Measurements from ENCODE around the gene MRPL10. TPM values are rescaled to one million over a fixed set of nuclear protein-coding genes. Genes with fewer than 3 reads are reported as not detected.
A peak's percentile ranks its signal among the peaks of the same experiment; 100 is the strongest.
"Not testable (repeated sequence)": the region's sequence is repeated elsewhere in the genome, so short reads cannot be mapped to it uniquely, and the experiment has no call there.

Gene MRPL10
- total RNA-seq, 6 experiments from 2014 or later: 39.4 to 48.0 (median 43.7) TPM

GRCh38 chr17:47778184-47778635 is 53.1 kb downstream of the MRPL10 start:
- H3K4me1 Mint-ChIP-seq (ENCODE audit: low read depth): no peaks in the 10 kb centered on the region
- no peak for TF ChIP-seq CTCF (IDR thresholded peaks at IDR 0.05)
- no peak for DNase-seq

GRCh38 chr17:47776330-47777197 is 54.8 kb downstream of the MRPL10 start:
- Mint-ChIP-seq H3K27ac (no peak overlapping the region), H3K27me3 (ENCODE audit: insufficient read depth) (peaks cover 69% of the 10 kb centered on the region), H3K9me3 (peaks cover 12% of the 10 kb centered on the region), H3K4me3 (no peak overlapping the region), H3K36me3 (ENCODE audit: low read depth) (peaks cover 9% of the 10 kb centered on the region; the same call in 1 of the 2 replicates), H3K4me1 (ENCODE audit: low read depth) (no peaks in the 10 kb centered on the region)
- TF ChIP-seq CTCF (IDR thresholded peaks at IDR 0.05): peak; percentile 86
- DNase-seq: peak; percentile 36

More at GRCh38 chr17:47778184-47778635, 53.1 kb downstream of the MRPL10 start:
- no peak overlapping the region for H3K4me3 Mint-ChIP-seq
- H3K9me3 Mint-ChIP-seq: peaks cover 3% of the 10 kb centered on the region; the same call in 1 of the 2 replicates
- peaks cover 75% of the 10 kb centered on the region for H3K27me3 Mint-ChIP-seq (ENCODE audit: insufficient read depth)
- H3K36me3 Mint-ChIP-seq (ENCODE audit: low read depth): peaks cover 5% of the 10 kb centered on the region; the same call in 1 of the 2 replicates
- no peak overlapping the region for H3K27ac Mint-ChIP-seq

- no peak for TF ChIP-seq CTCF (IDR thresholded peaks at IDR 0.05)
- H3K4me1 Mint-ChIP-seq (ENCODE audit: low read depth): no peaks in the 10 kb centered on the region
These were observed 56.3 kb downstream of the MRPL10 start for GRCh38 chr17:47774987-47775580.

GRCh38 chr17:47774331-47774730 is 57.0 kb downstream of the MRPL10 start:
- no peak overlapping the region for H3K27ac Mint-ChIP-seq

More at GRCh38 chr17:47774987-47775580, 56.3 kb downstream of the MRPL10 start:
- Mint-ChIP-seq H3K4me3 (no peak overlapping the region), H3K9me3 (peaks cover 20% of the 10 kb centered on the region), H3K27ac (no peak overlapping the region), H3K36me3 (ENCODE audit: low read depth) (peaks cover 16% of the 10 kb centered on the region), H3K27me3 (ENCODE audit: insufficient read depth) (peaks cover 63% of the 10 kb centered on the region)
- DNase-seq: no peak

GRCh38 chr17:47773649-47774048 is 57.7 kb downstream of the MRPL10 start:
- H3K4me3 Mint-ChIP-seq; DNase-seq; H3K27ac Mint-ChIP-seq; H3K4me1 Mint-ChIP-seq (ENCODE audit: low read depth): not testable (repeated sequence)
- Mint-ChIP-seq H3K9me3 (peaks cover 27% of the 10 kb centered on the region), H3K27me3 (ENCODE audit: insufficient read depth) (peaks cover 54% of the 10 kb centered on the region), H3K36me3 (ENCODE audit: low read depth) (peaks cover 16% of the 10 kb centered on the region)

More at GRCh38 chr17:47774331-47774730, 57.0 kb downstream of the MRPL10 start:
- Mint-ChIP-seq H3K9me3 (peaks cover 20% of the 10 kb centered on the region), H3K4me3 (no peak overlapping the region), H3K36me3 (ENCODE audit: low read depth) (peaks cover 16% of the 10 kb centered on the region), H3K4me1 (ENCODE audit: low read depth) (no peaks in the 10 kb centered on the region), H3K27me3 (ENCODE audit: insufficient read depth) (peaks cover 55% of the 10 kb centered on the region)
- no peak for DNase-seq
- no peak for TF ChIP-seq CTCF (IDR thresholded peaks at IDR 0.05)

Other genes with a start within 250 kb of the MRPL10 start
- gene KPNB1, start 181.6 kb downstream of the MRPL10 start, total RNA-seq (2021; fragmentation: NEBNext Ultra II Directional; extraction: Animal tissue kit (Norgen Biotek cat#: 25700)): 100 to 1,000 TPM; 439 to 580 (median 549) TPM
- 1 to 10 TPM; 6.6 to 8.3 (median 7.7) TPM for gene TBKBP1, start 137.4 kb downstream of the MRPL10 start, total RNA-seq (2021; fragmentation: NEBNext Ultra II Directional; extraction: Animal tissue kit (Norgen Biotek cat#: 25700))
- gene TBX21, start 98.3 kb downstream of the MRPL10 start, total RNA-seq (2021; fragmentation: NEBNext Ultra II Directional; extraction: Animal tissue kit (Norgen Biotek cat#: 25700)): not detected
- 10 to 100 TPM in 2 of 6 experiments, 1 to 10 TPM in 4; 7.0 to 10.7 (median 9.2) TPM for gene OSBPL7, start 9.7 kb downstream of the MRPL10 start, total RNA-seq (2021; fragmentation: NEBNext Ultra II Directional; extraction: Animal tissue kit (Norgen Biotek cat#: 25700))
- 1 to 10 TPM in 1 of 6 experiments, under 1 TPM in 5; 0.41 to 1.1 (median 0.83) TPM for gene LRRC46, start 129 bp upstream of the MRPL10 start, total RNA-seq (2021; fragmentation: NEBNext Ultra II Directional; extraction: Animal tissue kit (Norgen Biotek cat#: 25700))
- gene SCRN2, start 9.7 kb upstream of the MRPL10 start, total RNA-seq (2021; fragmentation: NEBNext Ultra II Directional; extraction: Animal tissue kit (Norgen Biotek cat#: 25700)): 10 to 100 TPM; 33.9 to 46.6 (median 39.1) TPM
- 1 to 10 TPM in 4 of 6 experiments, under 1 TPM in 2; 0.45 to 1.2 (median 1.1) TPM for gene SP6, start 19.6 kb upstream of the MRPL10 start, total RNA-seq (2021; fragmentation: NEBNext Ultra II Directional; extraction: Animal tissue kit (Norgen Biotek cat#: 25700))
- gene SP2, start 64.7 kb upstream of the MRPL10 start, total RNA-seq (2021; fragmentation: NEBNext Ultra II Directional; extraction: Animal tissue kit (Norgen Biotek cat#: 25700)): 10 to 100 TPM; 10.7 to 17.5 (median 16.4) TPM
- gene PNPO, start 110.0 kb upstream of the MRPL10 start, total RNA-seq (2021; fragmentation: NEBNext Ultra II Directional; extraction: Animal tissue kit (Norgen Biotek cat#: 25700)): 10 to 100 TPM; 46.0 to 55.5 (median 51.1) TPM
- gene PRR15L, start 126.3 kb upstream of the MRPL10 start, total RNA-seq (2021; fragmentation: NEBNext Ultra II Directional; extraction: Animal tissue kit (Norgen Biotek cat#: 25700)): not detected
- gene CDK5RAP3, start 139.6 kb upstream of the MRPL10 start, total RNA-seq (2021; fragmentation: NEBNext Ultra II Directional; extraction: Animal tissue kit (Norgen Biotek cat#: 25700)): 10 to 100 TPM; 78.4 to 91.3 (median 81.8) TPM
- 100 to 1,000 TPM; 209 to 260 (median 211) TPM for gene COPZ2, start 206.3 kb upstream of the MRPL10 start, total RNA-seq (2021; fragmentation: NEBNext Ultra II Directional; extraction: Animal tissue kit (Norgen Biotek cat#: 25700))
- gene NFE2L1, start 216.8 kb upstream of the MRPL10 start, total RNA-seq (2021; fragmentation: NEBNext Ultra II Directional; extraction: Animal tissue kit (Norgen Biotek cat#: 25700)): 100 to 1,000 TPM; 181 to 207 (median 193) TPM